PFSK-1 (cell line): ENCODE data around the gene NPAS1.

ENCODE experiments used
- POLR2AphosphoS5 ChIP-seq: IDR thresholded peaks from 2 replicates; pipeline ENCODE4 v1.6.1; 2012; ENCODE audit warnings: low read depth, mild to moderate bottlenecking, control low read depth, low read length, moderate library complexity
- REST ChIP-seq, 2 experiments: IDR thresholded peaks; 2 replicates each; pipeline versions ENCODE4 v1.6.1 to v1.8.0; 2011 to 2012; ENCODE audit warnings: low read depth in 2 of 2, low read length in 2 of 2, control low read depth in 1 of 2, inconsistent platforms in 1 of 2, mild to moderate bottlenecking in 1 of 2, moderate library complexity in 1 of 2; ENCODE audit not compliant: insufficient read depth in 1 of 2
- SIN3A ChIP-seq: IDR thresholded peaks from 2 replicates; pipeline ENCODE4 v1.6.1; 2012; ENCODE audit warnings: mild to moderate bottlenecking, low read length, moderate library complexity, borderline replicate concordance; ENCODE audit not compliant: insufficient read depth
- TAF1 ChIP-seq: IDR thresholded peaks from 2 replicates; pipeline ENCODE4 v1.6.1; 2012; ENCODE audit warnings: low read length, control low read depth, borderline replicate concordance; ENCODE audit not compliant: insufficient read depth

DNA sequence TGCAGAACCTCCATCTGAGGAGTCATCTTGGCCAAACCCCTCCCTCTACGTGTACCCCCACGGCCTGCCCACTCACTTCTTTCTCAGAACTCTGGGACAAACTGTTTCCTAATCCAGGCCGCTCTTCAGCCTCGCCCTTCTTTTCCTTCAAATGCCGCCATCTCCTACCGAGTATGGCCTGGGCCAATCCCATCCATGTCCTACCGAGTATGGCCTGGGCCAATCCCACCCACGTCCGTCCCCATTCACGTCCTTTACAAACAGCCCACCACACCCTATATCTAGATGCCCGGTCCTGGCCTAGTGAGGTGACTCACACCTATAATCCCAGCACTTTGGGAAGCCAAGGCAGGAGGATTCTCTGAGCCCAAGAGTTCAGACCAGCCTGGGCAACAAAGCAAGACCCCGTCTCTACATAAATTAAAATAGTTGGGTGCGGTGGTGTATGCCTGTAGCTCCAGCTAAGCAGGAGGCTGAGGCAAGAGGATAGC is 27.7 kb downstream of the NPAS1 start:
- no peak for TF ChIP-seq REST (IDR thresholded peaks at IDR 0.05; ENCODE audit: insufficient read depth in 1 of 2, low read depth in 2 of 2, low read length in 2 of 2)
- no peak for TF ChIP-seq TAF1
- TF ChIP-seq POLR2AphosphoS5 = no peak
- no peak for TF ChIP-seq SIN3A
